Measurements from ENCODE around the gene ATRNL1.

Gene ATRNL1

GRCh38 chr10:115981081-115981480 lies 887.9 kb downstream of the ATRNL1 start:
- DNase-seq (ENCODE audit: low read depth), result no peak

DNA sequence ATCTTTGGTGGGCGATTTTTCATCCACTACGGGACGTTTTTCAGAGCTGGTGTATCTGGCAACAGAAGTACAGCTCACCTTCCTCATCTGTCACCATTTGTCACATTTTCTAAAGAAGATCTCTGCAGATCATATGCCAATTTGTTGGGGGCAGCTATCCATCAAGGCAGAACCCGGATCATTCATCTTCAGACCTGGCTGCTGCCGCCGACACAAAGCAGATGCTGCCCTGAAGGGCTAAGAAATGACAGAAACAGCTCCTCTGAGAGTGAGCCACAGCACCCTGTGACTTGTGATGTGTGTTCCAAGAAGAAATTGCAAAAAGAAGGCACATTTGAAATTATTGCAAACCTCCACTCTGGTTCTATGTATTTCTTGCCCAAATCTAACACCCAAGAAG lies 888.9 kb downstream of the ATRNL1 start:
- no peak for DNase-seq (ENCODE audit: low read depth)

DNA sequence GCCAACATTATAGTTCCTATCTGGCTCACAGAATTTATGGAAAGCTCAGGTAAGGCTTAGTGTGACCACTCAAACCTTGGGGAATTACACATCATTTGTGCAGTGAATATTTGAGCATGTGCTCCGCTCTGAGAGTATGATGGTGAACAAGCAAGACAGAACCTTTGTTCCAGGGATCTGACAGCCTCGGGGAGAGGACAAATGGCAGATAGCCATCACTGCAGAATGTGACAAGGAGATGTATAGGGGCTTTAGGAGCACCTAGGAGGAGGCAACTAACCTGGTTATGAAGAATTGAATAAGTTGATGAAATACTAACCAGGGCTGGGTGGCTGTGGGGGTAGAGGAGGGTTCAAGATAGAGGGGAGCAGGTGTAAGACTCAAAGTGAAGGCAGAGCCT lies 889.4 kb downstream of the ATRNL1 start:
- no peak for DNase-seq (ENCODE audit: low read depth)

DNA sequence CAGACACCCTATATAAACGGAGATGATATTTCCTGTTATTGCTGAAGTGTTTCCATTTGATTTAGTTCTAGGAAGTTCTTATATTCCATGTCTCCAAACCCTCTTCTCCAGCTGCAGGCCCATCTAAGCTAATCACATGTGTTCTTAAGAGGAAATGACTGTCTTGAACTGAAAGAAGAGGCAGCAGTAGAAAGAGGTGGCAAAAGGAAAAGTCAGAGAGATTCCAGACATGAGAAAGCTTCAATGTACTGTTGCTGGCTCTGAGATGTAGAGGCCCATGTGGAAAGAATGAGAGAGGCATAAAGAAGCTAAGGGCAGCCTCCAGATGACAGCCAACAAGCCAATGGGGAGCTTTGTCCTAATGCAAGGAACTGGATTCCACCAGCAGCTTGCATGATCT lies 892.6 kb downstream of the ATRNL1 start:
- peak; percentile 27 for DNase-seq (ENCODE audit: low read depth)

DNA sequence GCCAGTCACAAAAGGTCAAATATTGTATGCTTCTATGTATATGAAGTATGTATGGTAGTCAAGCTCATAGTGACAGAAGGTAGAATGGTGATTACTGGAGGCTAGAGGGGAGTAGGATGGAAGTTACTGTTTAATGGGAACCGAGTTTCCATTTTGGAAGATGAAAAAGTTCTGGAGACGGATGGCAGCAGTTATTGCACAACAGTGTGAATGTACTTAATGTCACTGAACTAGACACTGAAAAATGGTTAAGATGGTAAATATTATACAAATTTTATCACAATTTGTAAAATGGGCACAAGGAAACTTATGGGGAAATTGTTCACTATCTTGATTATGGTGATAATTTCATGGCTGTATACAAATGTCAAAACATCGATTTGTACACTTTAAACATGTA lies 895.2 kb downstream of the ATRNL1 start:
- no peak for DNase-seq (ENCODE audit: low read depth)

DNA sequence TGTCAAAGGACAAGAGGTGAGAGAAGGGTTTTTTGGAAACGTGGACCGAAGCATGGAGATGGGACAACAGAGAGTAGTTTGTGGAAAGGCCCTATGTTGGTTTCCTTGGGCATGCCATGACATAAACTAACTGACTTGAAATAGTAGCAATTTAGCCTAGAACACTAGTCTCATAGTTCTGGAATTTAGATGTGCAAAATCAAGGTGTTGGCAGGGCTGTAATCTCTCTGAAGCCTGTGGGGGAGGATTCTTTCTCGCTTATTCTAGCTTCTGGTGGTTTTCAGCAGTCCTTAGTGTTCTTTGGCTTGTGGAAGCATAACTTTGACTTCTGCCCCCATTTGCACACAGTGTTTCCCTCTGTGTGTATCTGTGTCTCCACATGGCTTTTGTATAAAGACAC lies 896.5 kb downstream of the ATRNL1 start:
- no peak for DNase-seq (ENCODE audit: low read depth)

- DNase-seq (ENCODE audit: low read depth), result no peak
Observed at GRCh38 chr10:115992236-115992986, 899.2 kb downstream of the ATRNL1 start.

- no peak for DNase-seq (ENCODE audit: low read depth)
Observed at GRCh38 chr10:115996031-115996430, 902.9 kb downstream of the ATRNL1 start.

GRCh38 chr10:115998301-115998700 lies 905.1 kb downstream of the ATRNL1 start:
- no peak for DNase-seq (ENCODE audit: low read depth)
